Esophagus (tissue), 2 donors: ENCODE results near the gene GABRE. TPM values are rescaled to one million over a fixed set of nuclear protein-coding genes. Genes with fewer than 3 reads are reported as not detected.
"Not testable (repeated sequence)": the region's sequence is repeated elsewhere in the genome, so short reads cannot be mapped to it uniquely, and the experiment has no call there.

ENCODE experiments used
- H3K27ac ChIP-seq, 2 donors: one replicate each; pipeline ENCODE4 v1.5.1; 2013; ENCODE audit warnings: low read depth in 2 of 2, mild to moderate bottlenecking in 2 of 2, inconsistent platforms in 1 of 2, low read length in 1 of 2, moderate library complexity in 1 of 2
- H3K27me3 ChIP-seq, 2 donors: one replicate each; pipeline ENCODE4 v1.6.1; 2013; ENCODE audit warnings: low read length in 2 of 2, control low read depth in 1 of 2, mild to moderate bottlenecking in 1 of 2; ENCODE audit not compliant: insufficient read depth in 2 of 2, control insufficient read depth in 1 of 2
- H3K36me3 ChIP-seq, 2 donors: one replicate each; pipeline ENCODE4 v1.6.1; 2013; ENCODE audit warnings: low read length in 1 of 2; ENCODE audit not compliant: control insufficient read depth in 2 of 2, insufficient read depth in 2 of 2
- H3K4me1 ChIP-seq, 2 donors: one replicate each; pipeline ENCODE4 v1.6.1; 2013; ENCODE audit warnings: low read length in 1 of 2; ENCODE audit not compliant: control insufficient read depth in 2 of 2, insufficient read depth in 2 of 2
- H3K4me3 ChIP-seq, 2 donors: one replicate each; pipeline ENCODE4 v1.5.1; 2013; ENCODE audit warnings: low read length in 2 of 2, mild to moderate bottlenecking in 2 of 2, low read depth in 1 of 2, moderate library complexity in 1 of 2
- H3K9me3 ChIP-seq, 2 donors: one replicate each; pipeline ENCODE4 v1.6.1; 2013; ENCODE audit warnings: mild to moderate bottlenecking in 2 of 2, low read depth in 1 of 2, low read length in 1 of 2, moderate library complexity in 1 of 2; ENCODE audit not compliant: control insufficient read depth in 2 of 2, insufficient read depth in 1 of 2
- WGBS, 2 donors: extraction: QIAGEN DNeasy Blood & Tissue Kit; methylation state at CpG; one replicate each; pipeline ENCODE4 v1.1.7; 2013; 5-methylcytosine and 5-hydroxymethylcytosine counted together
- polyA plus RNA-seq, 2 donors: library from polyadenylated mRNA; stranded (reverse); fragments of 200-250 nt; gene quantifications; one replicate each; pipeline ENCODE4 v1.2.3, GENCODE V29; 2013
- donor health status: healthy with polysubstance abuse.
- donor health status: Bipolar disorder and iron deficiency.

Gene GABRE
- polyA plus RNA-seq, 2 donors = 26.3 to 63.3 TPM

DNA sequence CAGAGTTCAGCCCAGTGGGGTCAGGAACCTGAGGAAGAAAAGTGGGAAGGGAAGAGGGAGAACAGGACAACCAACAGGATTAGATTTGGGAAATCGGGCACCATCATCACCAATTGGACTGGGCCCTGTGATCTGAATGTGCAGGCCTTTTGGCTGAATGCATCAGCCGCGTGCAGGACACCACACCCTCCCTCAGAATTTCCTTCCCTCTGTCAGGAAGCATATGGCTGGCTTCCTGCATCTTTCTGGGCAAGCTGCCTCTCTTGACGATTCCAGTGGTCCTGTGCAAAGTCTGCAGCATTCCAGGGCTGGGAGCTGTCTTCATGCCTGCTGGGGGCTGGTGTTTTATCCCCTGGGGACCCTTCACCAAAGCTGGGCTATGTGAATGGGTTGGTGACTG is 45.4 kb downstream of the GABRE start:
- H3K27ac ChIP-seq = no peak overlapping the region
- H3K9me3 ChIP-seq = no peaks in the 10 kb centered on the region
- H3K4me3 ChIP-seq = no peak overlapping the region
- H3K4me1 ChIP-seq = no peaks in the 10 kb centered on the region
- WGBS, 2 donors = 49 to 57% methylated on average over 4 of the region's 4 CpGs
- H3K27me3 ChIP-seq = no peaks in the 10 kb centered on the region
- H3K36me3 ChIP-seq = no peaks in the 10 kb centered on the region

DNA sequence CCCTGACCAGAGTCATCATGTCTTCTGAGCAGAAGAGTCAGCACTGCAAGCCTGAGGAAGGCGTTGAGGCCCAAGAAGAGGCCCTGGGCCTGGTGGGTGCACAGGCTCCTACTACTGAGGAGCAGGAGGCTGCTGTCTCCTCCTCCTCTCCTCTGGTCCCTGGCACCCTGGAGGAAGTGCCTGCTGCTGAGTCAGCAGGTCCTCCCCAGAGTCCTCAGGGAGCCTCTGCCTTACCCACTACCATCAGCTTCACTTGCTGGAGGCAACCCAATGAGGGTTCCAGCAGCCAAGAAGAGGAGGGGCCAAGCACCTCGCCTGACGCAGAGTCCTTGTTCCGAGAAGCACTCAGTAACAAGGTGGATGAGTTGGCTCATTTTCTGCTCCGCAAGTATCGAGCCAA is 50.8 kb downstream of the GABRE start:
- H3K36me3 ChIP-seq = no peaks in the 10 kb centered on the region
- no peaks in the 10 kb centered on the region for H3K27me3 ChIP-seq
- no peak overlapping the region for H3K4me3 ChIP-seq
- WGBS, 2 donors = 86 to 95% methylated on average over 6 of the region's 6 CpGs
- H3K9me3 ChIP-seq = peaks cover 0 to 3% of the 10 kb centered on the region in 2 donors
- H3K4me1 ChIP-seq = no peaks in the 10 kb centered on the region
- no peak overlapping the region for H3K27ac ChIP-seq

DNA sequence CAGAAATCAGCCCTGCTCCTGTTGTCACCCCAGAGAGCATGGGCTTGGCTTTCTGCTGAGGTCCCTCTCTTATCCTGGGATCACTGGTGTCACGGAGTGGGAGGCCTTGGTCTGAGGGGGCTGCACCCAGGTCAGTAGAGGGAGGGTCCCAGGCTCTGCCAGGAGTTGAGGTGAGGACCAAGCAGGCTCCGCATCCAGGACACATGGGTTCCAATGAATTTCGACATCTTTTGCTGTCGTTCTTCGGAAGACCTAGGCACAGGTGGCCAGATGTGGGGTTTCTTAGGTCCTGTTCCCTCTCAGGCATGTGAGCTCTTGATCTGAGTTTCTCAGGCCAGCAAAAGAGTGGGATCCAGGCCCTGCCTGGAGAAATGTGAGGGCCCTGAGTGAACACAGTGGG is 51.8 kb downstream of the GABRE start:
- H3K36me3 ChIP-seq = no peaks in the 10 kb centered on the region
- H3K4me3 ChIP-seq = no peak overlapping the region
- H3K9me3 ChIP-seq = peaks cover 0 to 3% of the 10 kb centered on the region in 2 donors
- no peaks in the 10 kb centered on the region for H3K27me3 ChIP-seq
- WGBS, 2 donors = 91 to 96% methylated on average over 5 of the region's 5 CpGs
- no peaks in the 10 kb centered on the region for H3K4me1 ChIP-seq
- H3K27ac ChIP-seq = no peak overlapping the region

DNA sequence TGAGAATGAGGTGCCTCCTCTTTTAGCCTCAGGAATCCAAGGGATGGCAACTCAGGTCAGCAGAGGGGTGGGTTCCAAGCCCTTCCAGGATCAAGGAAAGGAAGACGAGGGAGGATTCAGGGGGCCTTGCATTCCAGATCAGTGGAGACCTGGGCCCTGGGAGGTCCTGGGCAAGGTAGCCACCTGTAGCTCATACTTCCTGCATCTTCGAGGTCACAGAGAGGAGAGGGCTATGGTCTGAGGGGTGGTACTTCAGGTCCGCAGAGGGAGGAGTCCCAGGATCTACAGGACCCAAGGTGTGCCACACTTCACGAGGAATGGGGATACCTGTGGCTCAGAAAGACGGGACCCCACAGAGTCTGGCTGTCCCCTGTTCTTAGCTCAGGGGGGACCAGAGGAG is 52.6 kb downstream of the GABRE start:
- peaks cover 0 to 3% of the 10 kb centered on the region in 2 donors for H3K9me3 ChIP-seq
- WGBS, 2 donors = 74 to 89% methylated on average over 5 of the region's 5 CpGs

DNA sequence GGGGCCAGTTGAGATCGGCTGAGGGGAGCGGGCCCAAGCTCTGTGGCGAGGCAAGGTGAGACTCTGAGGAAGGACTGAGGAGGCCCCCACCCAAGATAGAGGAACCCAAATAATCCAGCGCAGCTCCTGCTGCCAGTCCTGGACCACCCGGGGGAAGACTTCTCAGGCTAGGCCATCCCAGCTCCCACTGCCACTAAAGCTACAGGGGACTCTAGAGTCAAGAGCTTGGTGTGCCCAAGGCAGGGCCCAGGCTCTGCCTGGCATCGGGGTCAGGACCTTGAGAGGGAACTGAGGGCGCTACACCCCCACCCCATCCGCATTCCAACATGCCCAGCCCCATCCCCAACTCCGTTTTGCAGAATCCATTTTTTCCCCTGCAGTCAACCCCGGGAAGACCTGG is 53.2 kb downstream of the GABRE start:
- 82 to 93% methylated on average over 10 of the region's 10 CpGs for WGBS, 2 donors

More for the DNA sequence above, 52.6 kb downstream of the GABRE start:
- Histone ChIP-seq H3K27ac (no peak overlapping the region), H3K36me3 (no peaks in the 10 kb centered on the region), H3K4me1 (no peaks in the 10 kb centered on the region), H3K27me3 (no peaks in the 10 kb centered on the region), H3K4me3 (no peak overlapping the region)

DNA sequence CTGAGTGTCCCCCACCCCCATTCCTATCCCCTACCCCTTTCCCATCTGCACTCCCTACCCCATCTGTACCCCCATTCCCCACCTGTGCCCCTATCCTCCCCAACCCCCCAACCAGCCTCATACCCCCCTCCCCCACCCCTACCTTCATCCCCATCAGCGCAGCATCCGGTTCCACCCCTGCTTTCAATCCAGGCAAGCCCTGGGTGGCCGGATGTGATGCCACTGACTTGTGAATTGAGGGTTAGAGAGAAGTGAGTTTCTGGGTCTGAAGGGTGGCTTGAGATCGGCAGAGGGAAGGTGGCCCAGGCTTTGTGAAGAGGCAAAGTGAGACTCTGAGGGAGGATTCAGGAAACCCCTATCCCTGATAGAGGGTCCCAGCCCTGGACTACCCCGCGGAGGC is 53.9 kb downstream of the GABRE start:
- Histone ChIP-seq H3K4me3 (no peak overlapping the region), H3K9me3 (peaks cover 0 to 3% of the 10 kb centered on the region in 2 donors), H3K27ac (no peak overlapping the region), H3K36me3 (no peaks in the 10 kb centered on the region), H3K27me3 (no peaks in the 10 kb centered on the region), H3K4me1 (no peaks in the 10 kb centered on the region)
- 66 to 70% methylated on average over 6 of the region's 6 CpGs for WGBS, 2 donors

More for the DNA sequence above, 53.2 kb downstream of the GABRE start:
- H3K27me3 ChIP-seq = no peaks in the 10 kb centered on the region
- no peaks in the 10 kb centered on the region for H3K36me3 ChIP-seq
- H3K9me3 ChIP-seq = peaks cover 0 to 3% of the 10 kb centered on the region in 2 donors
- no peak overlapping the region for H3K27ac ChIP-seq
- H3K4me3 ChIP-seq = no peak overlapping the region
- H3K4me1 ChIP-seq = no peaks in the 10 kb centered on the region

DNA sequence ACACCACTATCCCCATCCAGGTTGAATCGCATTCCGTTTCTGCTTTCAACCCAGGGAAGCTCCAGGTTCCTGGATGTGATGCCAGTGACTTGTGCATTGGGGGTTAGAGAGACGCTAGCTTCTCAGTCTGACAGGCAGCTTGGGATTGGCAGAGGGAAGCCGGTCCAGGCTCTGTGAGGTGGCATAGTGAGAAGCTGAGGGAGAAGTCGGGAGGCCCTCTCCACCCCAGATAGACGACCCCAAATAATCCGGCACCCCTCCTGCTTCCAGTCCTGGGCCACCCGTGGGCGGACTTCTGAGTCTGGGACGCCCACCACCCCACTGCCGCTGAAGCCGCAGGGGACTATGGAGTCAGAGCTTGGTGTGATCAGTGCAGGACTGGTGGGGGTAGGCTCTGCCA is 54.4 kb downstream of the GABRE start:
- H3K4me3 ChIP-seq = no peak overlapping the region
- H3K4me1 ChIP-seq = no peaks in the 10 kb centered on the region
- H3K27me3 ChIP-seq = no peaks in the 10 kb centered on the region
- H3K9me3 ChIP-seq = peaks cover 0 to 3% of the 10 kb centered on the region in 2 donors
- WGBS, 2 donors = 88 to 96% methylated on average over 12 of the region's 12 CpGs
- no peaks in the 10 kb centered on the region for H3K36me3 ChIP-seq
- no peak overlapping the region for H3K27ac ChIP-seq

DNA sequence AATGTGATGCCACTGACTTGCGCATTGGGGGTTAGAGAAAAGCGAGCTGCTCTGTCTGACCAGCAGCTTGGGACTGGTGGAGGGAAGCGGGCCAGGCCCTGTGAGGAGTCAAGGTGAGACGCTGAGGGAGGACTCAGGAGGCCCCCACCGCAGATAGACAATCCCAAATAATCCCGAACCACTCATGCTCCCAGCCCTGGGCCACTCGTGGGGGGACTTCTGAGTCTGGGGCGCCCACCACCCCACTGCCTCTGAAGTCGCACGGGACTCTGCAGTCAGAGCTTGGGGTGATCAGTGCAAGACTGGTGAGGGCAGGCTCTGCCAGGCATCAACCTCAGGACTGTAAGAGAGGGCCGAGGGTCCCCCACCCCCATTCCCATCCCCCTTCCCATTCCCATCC is 54.9 kb downstream of the GABRE start:
- Histone ChIP-seq H3K36me3 (no peaks in the 10 kb centered on the region), H3K9me3 (peaks cover 0 to 3% of the 10 kb centered on the region in 2 donors), H3K27ac (no peak overlapping the region), H3K27me3 (no peaks in the 10 kb centered on the region), H3K4me3 (no peak overlapping the region), H3K4me1 (no peaks in the 10 kb centered on the region)
- 94 to 97% methylated on average over 11 of the region's 11 CpGs for WGBS, 2 donors

DNA sequence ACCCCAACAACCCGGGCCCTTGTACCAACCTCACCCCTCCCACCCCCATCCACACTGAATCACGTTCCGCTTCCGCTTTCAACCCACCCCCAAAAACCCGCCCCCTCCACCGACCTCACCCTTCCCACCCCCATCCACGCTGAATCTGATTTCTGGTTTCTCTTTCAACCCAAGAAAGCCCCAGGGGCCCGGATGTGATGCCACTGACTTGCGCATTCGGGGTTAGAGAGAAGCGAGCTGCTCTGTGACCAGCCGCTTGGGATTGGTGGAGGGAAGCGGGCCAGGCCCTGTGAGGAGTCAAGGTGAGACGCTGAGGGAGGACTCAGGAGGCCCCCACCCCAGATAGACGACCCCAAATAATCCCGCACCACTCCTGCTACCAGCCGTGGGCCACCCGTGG is 55.7 kb downstream of the GABRE start:
- not testable (repeated sequence) for H3K4me1 ChIP-seq, H3K4me3 ChIP-seq, H3K36me3 ChIP-seq, H3K27me3 ChIP-seq, H3K9me3 ChIP-seq, H3K27ac ChIP-seq
- WGBS, 2 donors = 87 to 95% methylated on average over 15 to 17 of the region's 18 CpGs

DNA sequence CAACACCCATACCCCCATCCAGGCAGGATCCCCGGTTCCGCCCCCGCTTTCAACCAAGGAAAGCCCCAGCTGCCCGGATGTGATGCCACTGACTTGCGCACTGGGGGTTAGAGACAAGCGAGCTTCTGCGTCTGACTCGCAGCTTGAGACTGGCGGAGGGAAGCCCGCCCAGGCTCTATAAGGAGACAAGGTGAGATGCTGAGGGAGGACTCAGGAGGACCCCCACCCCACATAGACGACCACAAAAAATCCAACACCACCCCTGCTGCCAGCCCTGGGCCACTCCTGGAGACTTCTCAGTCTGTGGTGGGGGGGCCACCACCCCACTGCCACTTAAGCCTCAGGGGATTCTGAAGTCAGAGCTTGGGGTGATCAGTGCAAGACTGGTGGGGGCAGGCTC is 61.7 kb downstream of the GABRE start, which contains the start of gene MAGEA4:
TSS of gene MAGEA4 (plus strand) at position 110 of the 400 bp plus-strand sequence. CDS start 10,776 bp downstream, outside the sequence.
- Histone ChIP-seq H3K27ac (no peak within 1 kb of the TSS), H3K9me3 (no peaks in the 10 kb centered on the region), H3K4me3 (no peak within 1 kb of the TSS), H3K4me1 (no peaks in the 10 kb centered on the region), H3K27me3 (no peaks in the 10 kb centered on the region), H3K36me3 (no peaks in the 10 kb centered on the region)
- WGBS, 2 donors = 91 to 94% methylated on average over 11 of the region's 11 CpGs
